A673 (cell line): ENCODE measurements around the gene PRRG3. TPM values are rescaled to one million over a fixed set of nuclear protein-coding genes. Genes with fewer than 3 reads are reported as not detected.

Experiments
- BruUV-seq: library from RNA; stranded (reverse); fragments of 400-500 nt; replicated peaks from 2 replicates; lab custom pipeline; 2021; lab: Mats Ljungman, UMichigan
- CTCF ChIA-PET: fragments of 300-600 bp; sonication (Branson Sonifier 250); formaldehyde crosslinking; loops from one replicate; lab custom pipeline; 2022; ENCODE audit warnings: antibody characterized with exemption; lab: Charles Lee
- POLR2A ChIA-PET: fragments of 300-600 bp; sonication (Branson Sonifier 250); formaldehyde crosslinking; loops from one replicate; lab custom pipeline; 2022; ENCODE audit warnings: antibody characterized with exemption; ENCODE audit not compliant: low non-redundant PET; lab: Charles Lee
- DNase-seq: peaks from one replicate; pipeline ENCODE4 v3.0.0-alpha.2; 2015; ENCODE audit warnings: low spot score
- H3K27ac ChIP-seq: fragments of 200-600 bp; sonication (generic); 2 replicates; pipeline ENCODE4 v1.5.1; 2016; ENCODE audit warnings: mixed run types, low read depth, mild to moderate bottlenecking, mixed read lengths, antibody characterized with exemption, low read length; ENCODE audit not compliant: poor library complexity, severe bottlenecking
- H3K27me3 ChIP-seq: fragments of 200-600 bp; sonication (generic); replicated peaks from 2 replicates; pipeline ENCODE4 v1.6.1; 2017; ENCODE audit warnings: mixed run types, low read depth, mild to moderate bottlenecking, mixed read lengths, antibody characterized with exemption, low read length; ENCODE audit not compliant: insufficient read depth, poor library complexity
- H3K36me3 ChIP-seq: fragments of 200-600 bp; sonication (generic); 2 replicates; pipeline ENCODE4 v1.6.1; 2016; ENCODE audit warnings: mixed run types, mild to moderate bottlenecking, mixed read lengths, antibody characterized with exemption, low read length; ENCODE audit not compliant: insufficient read depth, poor library complexity, severe bottlenecking
- H3K4me1 ChIP-seq: fragments of 200-600 bp; sonication (generic); 2 replicates; pipeline ENCODE4 v1.6.1; 2017; ENCODE audit warnings: mixed run types, mild to moderate bottlenecking, mixed read lengths, antibody characterized with exemption, low read length; ENCODE audit not compliant: insufficient read depth, poor library complexity, severe bottlenecking
- H3K4me3 ChIP-seq: fragments of 200-600 bp; sonication (generic); 2 replicates; pipeline ENCODE4 v1.5.1; 2016; ENCODE audit warnings: low read depth, mixed run types, mild to moderate bottlenecking, mixed read lengths, low read length; ENCODE audit not compliant: poor library complexity, severe bottlenecking
- H3K9me3 ChIP-seq: fragments of 200-600 bp; sonication (generic); 2 replicates; pipeline ENCODE4 v1.6.1; 2016; ENCODE audit warnings: mixed run types, low read depth, mild to moderate bottlenecking, mixed read lengths, antibody characterized with exemption, low read length; ENCODE audit not compliant: poor library complexity, severe bottlenecking
- CTCF ChIP-seq: fragments of 300-800, 200-600 bp; sonication (generic); conservative IDR thresholded peaks from 2 replicates; pipeline ENCODE4 v1.5.1; 2017; ENCODE audit warnings: low read depth, mild to moderate bottlenecking, antibody characterized with exemption, low read length, moderate library complexity, mixed read lengths
- EZH2 ChIP-seq: fragments of 200-600 bp; sonication (generic); IDR thresholded peaks from 2 replicates; pipeline ENCODE4 v1.6.1; 2017; ENCODE audit warnings: borderline replicate concordance, low read depth, mild to moderate bottlenecking, mixed read lengths, antibody characterized with exemption, low read length; ENCODE audit not compliant: poor library complexity, severe bottlenecking
- intact Hi-C: fragments of 100-400 bp; cut with micrococcal nuclease; formaldehyde crosslinking; loops from one replicate; pipeline ENCODE4 v1.10.0; 2022; ENCODE audit not compliant: unreplicated experiment
- total RNA-seq: library from RNA; stranded (reverse); gene quantifications from 2 replicates; pipeline ENCODE4 v1.2.3, GENCODE V29; 2021

PRRG3 gene
- total RNA-seq, 1 experiment from 2014 or later = not detected

GRCh38 chrX:151723156-151723760 lies 28.0 kb downstream of the PRRG3 start:
- H3K4me1 ChIP-seq = no peaks in the 10 kb centered on the region
- POLR2A ChIA-PET = no interaction called here
- CTCF ChIA-PET = no interaction called here
- no peak overlapping the region for H3K27ac ChIP-seq
- TF ChIP-seq EZH2 (no peak), CTCF (no peak)
- H3K36me3 ChIP-seq = no peaks in the 10 kb centered on the region
- no peaks in the 10 kb centered on the region for H3K9me3 ChIP-seq
- intact Hi-C loops = no loop called here
- H3K27me3 ChIP-seq = no peaks in the 10 kb centered on the region
- H3K4me3 ChIP-seq = no peak overlapping the region
- no TSS peak for BruUV-seq
- no peak for DNase-seq

GRCh38 chrX:151724563-151725337 lies 29.5 kb downstream of the PRRG3 start:
- intact Hi-C loops = no loop called here
- Histone ChIP-seq H3K4me3 (no peak overlapping the region), H3K4me1 (no peaks in the 10 kb centered on the region), H3K27ac (no peak overlapping the region), H3K27me3 (no peaks in the 10 kb centered on the region), H3K36me3 (no peaks in the 10 kb centered on the region), H3K9me3 (no peaks in the 10 kb centered on the region)
- BruUV-seq = no TSS peak
- POLR2A ChIA-PET = no interaction called here
- TF ChIP-seq EZH2 (no peak), CTCF (no peak)
- CTCF ChIA-PET = no interaction called here
- no peak for DNase-seq

- Histone ChIP-seq H3K4me1 (no peaks in the 10 kb centered on the region), H3K27me3 (no peaks in the 10 kb centered on the region), H3K27ac (no peak overlapping the region), H3K36me3 (no peaks in the 10 kb centered on the region), H3K9me3 (no peaks in the 10 kb centered on the region), H3K4me3 (no peak overlapping the region)
- ChIA-PET POLR2A (no interaction called here), CTCF (no interaction called here)
- intact Hi-C loops = no loop called here
- BruUV-seq = no TSS peak
- DNase-seq = no peak
- TF ChIP-seq CTCF (no peak), EZH2 (no peak)
Measured at GRCh38 chrX:151725338-151725614, 30.0 kb downstream of the PRRG3 start.
